ENCODE data around the gene ACTMAP. TPM values are rescaled to one million over a fixed set of nuclear protein-coding genes. Genes with fewer than 3 reads are reported as not detected.

ACTMAP gene
- total RNA-seq, 1 experiment from 2014 or later, result 16.8 TPM

DNA sequence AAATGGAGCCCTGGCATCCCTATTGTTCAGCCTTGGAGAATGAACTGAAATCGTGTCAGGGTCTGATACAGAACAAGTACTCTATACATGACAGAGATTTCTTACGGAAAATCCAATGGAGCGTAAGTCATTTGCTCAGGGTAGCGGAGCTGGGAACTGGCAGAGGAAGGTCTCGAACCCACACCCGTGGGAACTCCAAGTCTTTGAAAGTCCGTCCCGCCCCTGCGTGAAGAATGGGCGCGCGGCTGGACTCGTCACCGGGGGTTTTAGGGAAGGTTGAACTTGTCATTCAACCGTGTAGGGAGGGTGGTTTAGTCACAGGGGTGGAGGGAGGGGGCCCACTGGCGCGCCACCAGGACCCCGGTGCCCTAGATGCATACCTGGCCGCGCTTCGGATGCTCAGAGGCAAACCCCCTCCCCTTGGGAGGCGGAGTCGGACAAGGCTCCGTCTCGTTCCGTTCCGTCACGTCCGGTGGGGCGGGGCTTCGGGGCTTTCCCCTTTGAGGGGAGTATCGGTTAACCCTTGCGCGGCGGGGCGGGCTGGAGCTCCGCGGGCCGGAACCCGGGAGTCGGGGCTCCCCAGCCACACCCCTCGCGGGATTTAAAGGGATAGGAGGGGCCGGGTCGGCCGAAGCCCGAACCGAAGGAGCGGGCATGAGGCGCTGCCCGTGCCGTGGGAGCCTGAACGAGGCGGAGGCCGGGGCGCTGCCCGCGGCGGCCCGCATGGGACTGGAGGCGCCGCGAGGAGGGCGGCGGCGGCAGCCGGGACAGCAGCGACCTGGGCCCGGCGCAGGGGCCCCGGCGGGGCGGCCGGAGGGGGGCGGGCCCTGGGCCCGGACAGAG is 33.6 kb downstream of the ACTMAP start, which contains the start of the genes COQ8B and ITPKC (continued):
- TF ChIP-seq, protein P1, sequence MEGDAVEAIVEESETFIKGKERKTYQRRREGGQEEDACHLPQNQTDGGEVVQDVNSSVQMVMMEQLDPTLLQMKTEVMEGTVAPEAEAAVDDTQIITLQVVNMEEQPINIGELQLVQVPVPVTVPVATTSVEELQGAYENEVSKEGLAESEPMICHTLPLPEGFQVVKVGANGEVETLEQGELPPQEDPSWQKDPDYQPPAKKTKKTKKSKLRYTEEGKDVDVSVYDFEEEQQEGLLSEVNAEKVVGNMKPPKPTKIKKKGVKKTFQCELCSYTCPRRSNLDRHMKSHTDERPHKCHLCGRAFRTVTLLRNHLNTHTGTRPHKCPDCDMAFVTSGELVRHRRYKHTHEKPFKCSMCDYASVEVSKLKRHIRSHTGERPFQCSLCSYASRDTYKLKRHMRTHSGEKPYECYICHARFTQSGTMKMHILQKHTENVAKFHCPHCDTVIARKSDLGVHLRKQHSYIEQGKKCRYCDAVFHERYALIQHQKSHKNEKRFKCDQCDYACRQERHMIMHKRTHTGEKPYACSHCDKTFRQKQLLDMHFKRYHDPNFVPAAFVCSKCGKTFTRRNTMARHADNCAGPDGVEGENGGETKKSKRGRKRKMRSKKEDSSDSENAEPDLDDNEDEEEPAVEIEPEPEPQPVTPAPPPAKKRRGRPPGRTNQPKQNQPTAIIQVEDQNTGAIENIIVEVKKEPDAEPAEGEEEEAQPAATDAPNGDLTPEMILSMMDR (IDR thresholded peaks at IDR 0.05 in 2 of 3, conservative IDR thresholded peaks at IDR 0.05 in 1 of 3; ENCODE audit: borderline replicate concordance in 1 of 3, insufficient read depth in 1 of 3, low read depth in 2 of 3, low read length in 2 of 3), result no peak
- TF ChIP-seq, protein P2, sequence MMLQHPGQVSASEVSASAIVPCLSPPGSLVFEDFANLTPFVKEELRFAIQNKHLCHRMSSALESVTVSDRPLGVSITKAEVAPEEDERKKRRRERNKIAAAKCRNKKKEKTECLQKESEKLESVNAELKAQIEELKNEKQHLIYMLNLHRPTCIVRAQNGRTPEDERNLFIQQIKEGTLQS (IDR thresholded peaks at IDR 0.05), result no peak
- TF ChIP-seq EGR1 (IDR thresholded peaks at IDR 0.05; ENCODE audit: low read depth), result no peak
- TF ChIP-seq, protein P3, sequence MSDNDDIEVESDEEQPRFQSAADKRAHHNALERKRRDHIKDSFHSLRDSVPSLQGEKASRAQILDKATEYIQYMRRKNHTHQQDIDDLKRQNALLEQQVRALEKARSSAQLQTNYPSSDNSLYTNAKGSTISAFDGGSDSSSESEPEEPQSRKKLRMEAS (IDR thresholded peaks at IDR 0.05), result peak; percentile 41; the same call in 1 of the 2 replicates
- TF ChIP-seq ZNF274 (IDR thresholded peaks at IDR 0.05; ENCODE audit: low read depth, low read length), result no peak
- peak; percentile 72 for TF ChIP-seq POLR2AphosphoS5 (IDR thresholded peaks at IDR 0.05; ENCODE audit: low read depth, low read length)
- TF ChIP-seq SP1 (IDR thresholded peaks at IDR 0.05; ENCODE audit: low read depth), result peak; percentile 89
- TF ChIP-seq JUND (IDR thresholded peaks at IDR 0.05), result no peak
- TF ChIP-seq POLR2A (IDR thresholded peaks at IDR 0.05; ENCODE audit: borderline replicate concordance, extremely low read depth, insufficient read depth, insufficient read length), result no peak
- TF ChIP-seq EZH2phosphoT487 (IDR thresholded peaks at IDR 0.05; ENCODE audit: borderline replicate concordance), result no peak
- TF ChIP-seq, protein P4, sequence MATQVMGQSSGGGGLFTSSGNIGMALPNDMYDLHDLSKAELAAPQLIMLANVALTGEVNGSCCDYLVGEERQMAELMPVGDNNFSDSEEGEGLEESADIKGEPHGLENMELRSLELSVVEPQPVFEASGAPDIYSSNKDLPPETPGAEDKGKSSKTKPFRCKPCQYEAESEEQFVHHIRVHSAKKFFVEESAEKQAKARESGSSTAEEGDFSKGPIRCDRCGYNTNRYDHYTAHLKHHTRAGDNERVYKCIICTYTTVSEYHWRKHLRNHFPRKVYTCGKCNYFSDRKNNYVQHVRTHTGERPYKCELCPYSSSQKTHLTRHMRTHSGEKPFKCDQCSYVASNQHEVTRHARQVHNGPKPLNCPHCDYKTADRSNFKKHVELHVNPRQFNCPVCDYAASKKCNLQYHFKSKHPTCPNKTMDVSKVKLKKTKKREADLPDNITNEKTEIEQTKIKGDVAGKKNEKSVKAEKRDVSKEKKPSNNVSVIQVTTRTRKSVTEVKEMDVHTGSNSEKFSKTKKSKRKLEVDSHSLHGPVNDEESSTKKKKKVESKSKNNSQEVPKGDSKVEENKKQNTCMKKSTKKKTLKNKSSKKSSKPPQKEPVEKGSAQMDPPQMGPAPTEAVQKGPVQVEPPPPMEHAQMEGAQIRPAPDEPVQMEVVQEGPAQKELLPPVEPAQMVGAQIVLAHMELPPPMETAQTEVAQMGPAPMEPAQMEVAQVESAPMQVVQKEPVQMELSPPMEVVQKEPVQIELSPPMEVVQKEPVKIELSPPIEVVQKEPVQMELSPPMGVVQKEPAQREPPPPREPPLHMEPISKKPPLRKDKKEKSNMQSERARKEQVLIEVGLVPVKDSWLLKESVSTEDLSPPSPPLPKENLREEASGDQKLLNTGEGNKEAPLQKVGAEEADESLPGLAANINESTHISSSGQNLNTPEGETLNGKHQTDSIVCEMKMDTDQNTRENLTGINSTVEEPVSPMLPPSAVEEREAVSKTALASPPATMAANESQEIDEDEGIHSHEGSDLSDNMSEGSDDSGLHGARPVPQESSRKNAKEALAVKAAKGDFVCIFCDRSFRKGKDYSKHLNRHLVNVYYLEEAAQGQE (IDR thresholded peaks at IDR 0.05; ENCODE audit: low read depth), result no peak
- no peak for TF ChIP-seq CEBPB (IDR thresholded peaks at IDR 0.05; ENCODE audit: low read depth)
